CD8-positive, alpha-beta memory T cell (primary cell): ENCODE data around the gene PHLDB3. TPM values are rescaled to one million over a fixed set of nuclear protein-coding genes. Genes with fewer than 3 reads are reported as not detected.
"Not testable (repeated sequence)": the region's sequence is repeated elsewhere in the genome, so short reads cannot be mapped to it uniquely, and the experiment has no call there.

Experiments used
- CTCF ChIA-PET: fragments of 350-600 bp; sonication (Branson Sonifier 250); formaldehyde crosslinking; loops from one replicate; lab custom pipeline; 2021; ENCODE audit warnings: antibody characterized with exemption; lab: Charles Lee
- POLR2A ChIA-PET: fragments of 350-600 bp; sonication (Branson Sonifier 250); formaldehyde crosslinking; loops from one replicate; lab custom pipeline; 2021; ENCODE audit warnings: antibody characterized with exemption; lab: Charles Lee
- DNase-seq, 5 donors: peaks; one replicate each; pipeline versions ENCODE4 v3.0.0 to v3.0.0-alpha.2; 2020 to 2022; ENCODE audit warnings: mixed read lengths in 1 of 5
- H3K27ac ChIP-seq: one replicate; pipeline ENCODE4 v1.7.0; 2013; ENCODE audit warnings: low read depth, mild to moderate bottlenecking, low read length, moderate library complexity
- H3K27me3 ChIP-seq: 2 replicates; pipeline ENCODE4 v1.7.0; 2013; ENCODE audit warnings: low read length, mild to moderate bottlenecking; ENCODE audit not compliant: insufficient read depth, poor library complexity, severe bottlenecking
- H3K36me3 ChIP-seq: 2 replicates; pipeline ENCODE4 v1.7.0; 2013; ENCODE audit warnings: mild to moderate bottlenecking, low read length, moderate library complexity; ENCODE audit not compliant: insufficient read depth
- H3K4me1 ChIP-seq: 2 replicates; pipeline ENCODE4 v1.7.0; 2013; ENCODE audit warnings: mild to moderate bottlenecking, low read length, moderate library complexity; ENCODE audit not compliant: insufficient read depth
- H3K4me3 ChIP-seq: 2 replicates; pipeline ENCODE4 v1.7.0; 2013; ENCODE audit warnings: mild to moderate bottlenecking, low read length
- H3K9me3 ChIP-seq: 2 replicates; pipeline ENCODE4 v1.7.0; 2013; ENCODE audit warnings: mild to moderate bottlenecking, low read length
- H3K27ac Mint-ChIP-seq, 8 donors: one replicate each; pipeline ENCODE4 v1.8.0; 2020 to 2021; ENCODE audit warnings: mixed read lengths in 8 of 8, mild to moderate bottlenecking in 6 of 8, inconsistent platforms in 3 of 8, moderate library complexity in 3 of 8
- H3K27me3 Mint-ChIP-seq, 2 donors: one replicate each; pipeline ENCODE4 v1.8.0; 2020 to 2021; ENCODE audit warnings: mixed read lengths in 2 of 2, mild to moderate bottlenecking in 1 of 2, moderate library complexity in 1 of 2
- H3K36me3 Mint-ChIP-seq, 3 donors: one replicate each; pipeline ENCODE4 v1.8.0; 2020 to 2021; ENCODE audit warnings: mixed read lengths in 3 of 3, inconsistent platforms in 1 of 3, mild to moderate bottlenecking in 1 of 3
- H3K4me1 Mint-ChIP-seq, 3 donors: one replicate each; pipeline ENCODE4 v1.8.0; 2020 to 2021; ENCODE audit warnings: mixed read lengths in 3 of 3, inconsistent platforms in 1 of 3, mild to moderate bottlenecking in 1 of 3
- H3K4me3 Mint-ChIP-seq, 7 donors: one replicate each; pipeline ENCODE4 v1.8.0; 2020 to 2021; ENCODE audit warnings: mixed read lengths in 7 of 7, mild to moderate bottlenecking in 6 of 7, moderate library complexity in 4 of 7, inconsistent platforms in 2 of 7
- H3K9me3 Mint-ChIP-seq, 5 donors: one replicate each; pipeline ENCODE4 v1.8.0; 2020 to 2022; ENCODE audit warnings: mixed read lengths in 5 of 5, mild to moderate bottlenecking in 3 of 5, moderate library complexity in 2 of 5, inconsistent platforms in 1 of 5
- polyA plus RNA-seq: library from polyadenylated mRNA; unstranded; fragments of 300-500 nt; fragmentation: Illumina TruSeq; gene quantifications from one replicate; pipeline ENCODE4 v1.2.3, GENCODE V29; 2021
- total RNA-seq, 2 experiments: library from RNA; stranded (reverse); gene quantifications; one replicate each; pipeline ENCODE4 v1.2.3, GENCODE V29; 2021

Gene PHLDB3
- total and polyA plus RNA-seq, 3 experiments from 2014 or later = 8.1 to 15.4 (median 13.5) TPM

DNA sequence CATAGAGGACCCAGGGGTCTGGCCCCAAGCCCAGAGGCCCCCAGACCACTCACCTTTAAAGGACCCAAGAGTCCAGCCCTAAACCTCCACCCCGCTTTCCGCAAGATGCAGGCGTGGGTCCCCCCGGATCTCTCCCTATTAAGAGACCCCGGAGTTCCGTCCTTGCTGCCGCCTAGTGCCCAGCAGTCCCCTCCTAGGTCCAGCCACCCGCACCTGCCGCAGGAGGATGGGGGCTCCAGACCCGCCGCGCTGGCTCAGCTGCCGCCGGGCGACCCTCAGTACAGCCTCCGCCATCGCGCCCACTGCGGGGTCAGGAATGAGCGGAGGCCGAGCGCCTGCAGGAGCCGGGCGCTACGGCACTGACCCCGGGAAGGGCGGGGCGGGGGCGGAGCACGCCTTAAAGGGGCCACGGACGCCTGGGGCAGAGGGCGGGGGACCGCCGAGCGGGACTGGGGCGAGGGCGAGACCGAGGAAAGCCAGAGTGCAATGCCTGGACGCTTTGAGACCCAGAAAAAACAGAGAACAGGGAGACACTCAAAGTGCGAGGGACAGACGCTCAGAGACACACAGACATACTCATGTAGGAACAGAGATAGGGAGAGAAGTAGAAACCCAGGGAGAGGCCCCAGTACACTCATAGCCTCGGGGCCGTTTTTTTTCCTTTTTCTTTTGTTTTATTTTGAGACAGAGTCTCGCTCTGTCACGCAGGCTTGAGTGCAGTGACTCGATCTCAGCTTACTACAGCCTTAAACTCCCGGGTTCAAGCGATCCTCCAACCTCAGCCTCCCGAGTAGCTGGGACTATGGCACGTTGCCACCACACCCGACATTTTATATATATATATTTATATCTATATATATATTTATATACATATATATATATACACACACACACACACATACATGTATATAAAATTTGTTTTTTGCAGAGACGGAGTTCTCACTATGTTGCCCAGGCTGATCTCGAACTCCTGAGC is 22.6 kb upstream of the PHLDB3 start, which contains the start of gene ETHE1:
TSS of gene ETHE1 (minus strand) at position 318 of the 976 bp plus-strand sequence. CDS start at position 294, 24 bp downstream.
- H3K9me3 ChIP-seq = no peaks in the 10 kb centered on the region
- peak; percentile 53 to 80 (median 69) for DNase-seq
- ChIA-PET CTCF (interaction anchor here (1.3 to 12.3 kb wide), 6 partner anchors 7 to 125 kb away, joined by 3 to 316 read pairs (median 15); partner anchors contain the start of genes IRGQ and ZNF576), POLR2A (interaction anchor here (0.7 to 2.4 kb wide), 4 partner anchors 22 to 69 kb away, joined by 3 to 9 read pairs (median 6); partner anchors contain the start of genes IRGQ and ZNF576)
- H3K4me1 Mint-ChIP-seq = peaks cover 22 to 35% (median 35%) of the 10 kb centered on the region in 3 donors
- no peaks in the 10 kb centered on the region for H3K36me3 ChIP-seq
- peaks cover 0 to 9% (median 3%) of the 10 kb centered on the region in 3 donors for H3K36me3 Mint-ChIP-seq
- H3K27me3 Mint-ChIP-seq = no peaks in the 10 kb centered on the region
- H3K4me1 ChIP-seq = peaks cover 22% of the 10 kb centered on the region
- H3K27ac ChIP-seq = peak within 1 kb of the TSS; percentile 49
- peak within 1 kb of the TSS; percentile 76 to 97 (median 81) for H3K4me3 Mint-ChIP-seq
- peak within 1 kb of the TSS; percentile 76 for H3K4me3 ChIP-seq
- H3K9me3 Mint-ChIP-seq = no peaks in the 10 kb centered on the region
- no peaks in the 10 kb centered on the region for H3K27me3 ChIP-seq
- peak within 1 kb of the TSS; percentile 73 to 96 (median 91) for H3K27ac Mint-ChIP-seq

DNA sequence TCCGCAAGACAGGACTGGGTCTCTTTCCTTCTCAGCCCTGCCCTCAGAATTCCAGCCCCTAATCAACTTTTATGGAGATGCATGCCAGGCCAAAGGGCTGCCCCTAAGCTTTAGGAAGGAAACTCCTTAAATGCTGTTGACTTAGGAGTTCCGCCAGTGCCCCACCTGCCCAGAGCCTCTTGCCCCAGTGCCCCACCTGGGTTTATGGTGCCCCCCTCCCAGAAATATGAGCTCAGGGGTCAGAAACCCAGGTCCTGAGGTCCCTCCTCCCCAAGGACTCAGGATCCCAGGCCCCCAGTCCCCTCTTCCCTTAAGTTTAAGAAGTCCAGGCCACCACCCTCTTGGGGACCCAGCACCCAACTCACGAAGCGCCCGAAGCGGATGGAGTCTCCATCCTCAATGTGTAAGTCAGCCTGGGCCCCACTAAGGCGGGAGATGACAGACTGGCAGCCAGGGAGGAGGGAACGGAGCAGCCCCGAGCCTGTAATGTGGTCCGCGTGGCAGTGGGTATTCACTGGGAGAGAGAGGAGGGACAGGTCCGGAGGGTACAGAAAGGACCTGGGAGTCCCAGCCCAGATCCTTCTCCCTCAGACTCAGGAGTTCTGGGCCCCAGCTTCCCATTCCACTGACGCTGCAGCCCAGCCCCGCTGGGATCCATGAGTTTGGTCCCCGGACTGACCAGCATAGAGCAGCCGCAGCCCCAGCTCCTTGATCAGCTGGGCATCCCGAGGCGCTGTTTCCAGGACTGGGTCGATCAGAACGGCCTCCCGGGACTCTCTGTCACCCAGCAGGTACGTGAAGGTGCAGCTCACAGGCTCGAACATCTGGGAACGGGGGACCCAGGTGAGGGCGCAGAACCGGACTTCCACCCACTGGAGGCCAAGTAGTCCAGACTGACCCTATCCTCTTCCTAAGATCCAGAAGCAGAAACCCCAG is 21.6 kb upstream of the PHLDB3 start:
- Mint-ChIP-seq H3K36me3 (peaks cover 0 to 12% (median 3%) of the 10 kb centered on the region in 3 donors), H3K4me3 (peak overlapping the region; percentile 76 to 97 (median 81)), H3K27ac (peak overlapping the region; percentile 73 to 96 (median 85)), H3K4me1 (peaks cover 22 to 35% (median 34%) of the 10 kb centered on the region in 3 donors), H3K9me3 (no peaks in the 10 kb centered on the region), H3K27me3 (no peaks in the 10 kb centered on the region)
- CTCF ChIA-PET = interaction anchor here (0.7 to 12.3 kb wide), 3 partner anchors 29 to 83 kb away, joined by 3 to 316 read pairs (median 21); no protein-coding TSS in a partner anchor
- POLR2A ChIA-PET = interaction anchor here (1.1 to 2.4 kb wide), 2 partner anchors 69 to 87 kb away, joined by 4 to 6 read pairs; partner anchors contain the start of gene IRGQ
- H3K27ac ChIP-seq = peak overlapping the region; percentile 49
- DNase-seq = no peak
- H3K4me3 ChIP-seq = peak overlapping the region; percentile 76
- no peaks in the 10 kb centered on the region for H3K27me3 ChIP-seq
- H3K9me3 ChIP-seq = no peaks in the 10 kb centered on the region
- H3K4me1 ChIP-seq = peaks cover 21% of the 10 kb centered on the region
- H3K36me3 ChIP-seq = no peaks in the 10 kb centered on the region

DNA sequence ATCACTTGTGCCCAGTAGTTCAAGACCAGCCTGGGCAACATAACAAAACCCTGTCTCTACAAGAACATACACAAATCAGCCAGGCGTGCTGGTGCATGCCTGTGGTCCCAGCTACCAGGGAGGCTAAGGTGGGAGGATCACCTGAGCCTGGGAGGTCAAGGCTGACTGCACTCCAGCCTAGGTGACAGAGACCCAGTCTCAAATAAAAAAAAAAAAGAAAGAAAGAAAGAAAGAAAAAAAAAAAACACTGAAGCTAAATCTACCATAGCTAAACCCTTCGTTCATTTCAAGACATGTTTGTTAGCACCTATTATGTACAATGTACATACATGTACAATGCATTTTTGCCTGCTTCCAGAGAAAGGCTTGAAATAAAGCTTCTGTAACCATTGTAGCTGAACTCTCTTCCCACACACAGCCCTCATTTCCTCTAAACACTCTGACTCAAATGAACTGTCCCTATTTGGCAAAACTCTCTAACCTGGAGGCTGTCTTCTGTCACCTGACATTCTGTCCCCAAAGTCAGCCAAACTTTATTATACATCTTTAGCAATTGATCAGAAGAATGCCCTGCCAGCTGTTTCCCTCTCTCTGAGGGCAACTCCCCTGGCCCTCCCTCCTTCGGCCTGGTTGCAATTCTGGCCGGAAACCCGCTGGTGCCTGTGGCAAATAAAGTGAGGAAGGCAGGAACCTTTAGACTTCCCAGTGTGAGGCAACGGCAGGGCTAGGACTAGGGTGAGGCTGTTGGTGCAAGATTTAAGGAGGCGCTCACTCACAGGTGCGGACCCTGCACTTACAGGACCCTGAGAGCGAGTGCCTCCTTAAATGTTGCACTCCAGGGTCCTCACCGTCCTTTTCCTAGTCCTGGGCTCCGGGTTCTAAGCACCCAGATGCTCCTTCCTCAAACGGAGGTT is 20.6 kb upstream of the PHLDB3 start:
- Histone ChIP-seq H3K4me3 (peak overlapping the region; percentile 76), H3K9me3 (no peaks in the 10 kb centered on the region), H3K27me3 (no peaks in the 10 kb centered on the region), H3K4me1 (peaks cover 21% of the 10 kb centered on the region), H3K27ac (peak overlapping the region; percentile 20), H3K36me3 (no peaks in the 10 kb centered on the region)
- Mint-ChIP-seq H3K4me1 (peaks cover 22 to 35% (median 34%) of the 10 kb centered on the region in 3 donors), H3K9me3 (no peaks in the 10 kb centered on the region), H3K27ac (peak overlapping the region; percentile 73 to 96 (median 85)), H3K4me3 (peak overlapping the region; percentile 76 to 97 (median 81)), H3K36me3 (peaks cover 0 to 14% (median 3%) of the 10 kb centered on the region in 3 donors), H3K27me3 (no peaks in the 10 kb centered on the region)
- POLR2A ChIA-PET = interaction anchor here (0.5 to 2.4 kb wide), 3 partner anchors 70 to 86 kb away, joined by 4 to 6 read pairs (median 5); partner anchors contain the start of gene IRGQ
- CTCF ChIA-PET = interaction anchor here (0.8 to 12.3 kb wide), 4 partner anchors 30 to 93 kb away, joined by 3 to 316 read pairs (median 14); no protein-coding TSS in a partner anchor
- peak in 1 of 5 donors; percentile 44 for DNase-seq

DNA sequence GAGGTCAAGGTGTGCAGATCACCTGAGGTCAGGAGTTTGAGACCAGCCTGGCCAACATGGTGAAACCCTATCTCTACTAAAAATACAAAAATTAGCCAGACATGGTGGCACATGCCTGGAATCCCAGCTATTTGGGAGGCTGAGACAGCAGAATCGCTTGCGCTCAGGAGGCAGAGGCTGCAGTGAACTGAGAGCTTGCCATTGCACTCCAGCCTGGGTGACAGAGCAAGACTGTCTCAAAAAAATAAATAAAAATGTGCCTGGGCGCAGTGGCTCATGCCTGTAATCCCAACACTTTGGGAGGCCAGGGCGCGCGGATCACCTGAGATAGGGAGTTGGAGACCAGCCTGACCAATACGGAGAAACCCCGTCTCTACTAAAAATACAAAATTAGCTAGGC is 19.1 kb upstream of the PHLDB3 start:
- H3K36me3 ChIP-seq, H3K27ac Mint-ChIP-seq, H3K4me3 ChIP-seq, H3K27ac ChIP-seq, POLR2A ChIA-PET, DNase-seq, H3K4me3 Mint-ChIP-seq, H3K9me3 Mint-ChIP-seq, H3K27me3 Mint-ChIP-seq, H3K9me3 ChIP-seq, H3K27me3 ChIP-seq: not testable (repeated sequence)
- H3K4me1 ChIP-seq = peaks cover 21% of the 10 kb centered on the region
- CTCF ChIA-PET = interaction anchor here (1.2 to 12.3 kb wide), 3 partner anchors 60 to 81 kb away, joined by 3 to 316 read pairs (median 21); no protein-coding TSS in a partner anchor
- Mint-ChIP-seq H3K36me3 (peaks cover 0 to 18% (median 6%) of the 10 kb centered on the region in 3 donors), H3K4me1 (peaks cover 26 to 41% (median 40%) of the 10 kb centered on the region in 3 donors)

DNA sequence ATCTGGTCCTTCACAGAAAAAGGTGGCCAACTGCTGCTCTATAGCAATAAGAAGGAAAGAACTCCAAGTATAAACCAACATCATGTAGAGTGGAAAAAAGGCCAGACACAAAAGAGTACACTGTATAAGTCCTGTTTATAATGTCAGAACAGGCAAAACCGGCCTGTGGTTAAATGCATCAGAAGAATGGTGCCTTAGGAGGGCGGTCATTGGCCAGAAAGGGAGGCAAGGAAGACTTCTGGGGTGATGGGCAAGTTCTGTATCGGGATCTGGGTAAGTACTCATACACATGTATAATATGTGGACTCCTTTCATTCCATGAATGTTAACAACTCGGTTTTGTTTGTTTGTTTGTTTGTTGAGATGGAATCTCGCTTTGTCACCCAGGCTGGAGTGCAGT is 18.4 kb upstream of the PHLDB3 start:
- Histone ChIP-seq H3K4me1 (peaks cover 21% of the 10 kb centered on the region), H3K27ac (no peak overlapping the region), H3K4me3 (no peak overlapping the region), H3K27me3 (no peaks in the 10 kb centered on the region), H3K9me3 (no peaks in the 10 kb centered on the region), H3K36me3 (no peaks in the 10 kb centered on the region)
- Mint-ChIP-seq H3K9me3 (no peaks in the 10 kb centered on the region), H3K4me3 (no peak overlapping the region), H3K4me1 (peaks cover 26 to 42% (median 41%) of the 10 kb centered on the region in 3 donors), H3K36me3 (peaks cover 0 to 18% (median 6%) of the 10 kb centered on the region in 3 donors), H3K27ac (peak overlapping the region in 5 of 8 donors; percentile 38 to 81 (median 74)), H3K27me3 (no peaks in the 10 kb centered on the region)
- DNase-seq = no peak
- ChIA-PET POLR2A (no interaction called here), CTCF (interaction anchor here (0.5 to 12.3 kb wide), 4 partner anchors 59 to 95 kb away, joined by 3 to 316 read pairs (median 3); no protein-coding TSS in a partner anchor)

DNA sequence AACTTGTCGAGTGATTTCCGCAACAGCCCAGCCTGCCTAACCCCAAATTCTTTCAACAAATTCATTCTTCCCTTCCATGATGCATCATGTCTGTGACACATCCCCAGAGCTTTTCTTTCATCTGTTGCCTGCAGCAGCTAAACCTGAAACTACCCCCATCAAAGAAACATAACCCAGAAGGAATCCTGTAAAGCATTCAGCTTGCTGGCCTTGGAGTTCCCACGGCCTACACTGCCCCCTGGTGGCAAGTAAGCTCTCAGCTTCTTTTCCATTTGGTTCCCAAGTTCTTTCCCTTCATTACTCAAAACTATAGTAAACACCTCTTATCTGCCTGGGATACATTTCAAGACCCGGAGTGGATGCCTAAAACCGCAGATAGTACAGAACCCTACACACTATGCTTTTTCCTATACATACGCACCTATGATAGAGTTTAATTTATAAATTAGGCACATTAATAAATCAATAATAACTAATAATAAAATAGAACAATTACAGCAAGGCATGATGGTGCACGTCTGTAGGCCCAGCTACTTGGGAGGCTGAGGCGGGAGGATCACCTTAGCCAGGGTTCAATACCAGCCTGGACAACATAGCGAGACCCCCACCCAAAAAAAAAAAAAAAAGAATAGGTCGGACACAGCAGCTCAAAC is 15.0 kb upstream of the PHLDB3 start:
- Mint-ChIP-seq H3K27me3 (no peaks in the 10 kb centered on the region), H3K36me3 (peaks cover 0 to 16% (median 6%) of the 10 kb centered on the region in 3 donors), H3K4me1 (peaks cover 11 to 17% (median 16%) of the 10 kb centered on the region in 3 donors), H3K4me3 (no peak overlapping the region), H3K9me3 (no peaks in the 10 kb centered on the region), H3K27ac (peak overlapping the region; percentile 1 to 94 (median 26))
- H3K9me3 ChIP-seq = no peaks in the 10 kb centered on the region
- H3K4me1 ChIP-seq = peaks cover 4% of the 10 kb centered on the region
- ChIA-PET POLR2A (interaction anchor here (0.5 to 1.9 kb wide), 4 partner anchors 69 to 150 kb away, joined by 4 to 13 read pairs (median 8); partner anchors contain the start of gene PLAUR), CTCF (interaction anchor here (0.6 to 12.3 kb wide), 30 partner anchors 9 to 155 kb away, joined by 3 to 316 read pairs (median 4); partner anchors contain the start of genes PHLDB3 and ZNF575)
- H3K36me3 ChIP-seq = no peaks in the 10 kb centered on the region
- H3K27me3 ChIP-seq = no peaks in the 10 kb centered on the region
- no peak overlapping the region for H3K4me3 ChIP-seq
- peak; percentile 65 to 85 (median 74) for DNase-seq
- no peak overlapping the region for H3K27ac ChIP-seq
